HG03097 (cell line): Measurements from ENCODE around the gene SIAH2.

ENCODE experiments used
- ATAC-seq: cut with Tn5 transposase; IDR thresholded peaks from one replicate; pipeline ENCODE4 v1.9.1; 2021; ENCODE audit not compliant: unreplicated experiment, low FRiP score

Gene SIAH2

GRCh38 chr3:150749255-150749654 lies 13.7 kb downstream of the SIAH2 start:
- ATAC-seq, result no peak

DNA sequence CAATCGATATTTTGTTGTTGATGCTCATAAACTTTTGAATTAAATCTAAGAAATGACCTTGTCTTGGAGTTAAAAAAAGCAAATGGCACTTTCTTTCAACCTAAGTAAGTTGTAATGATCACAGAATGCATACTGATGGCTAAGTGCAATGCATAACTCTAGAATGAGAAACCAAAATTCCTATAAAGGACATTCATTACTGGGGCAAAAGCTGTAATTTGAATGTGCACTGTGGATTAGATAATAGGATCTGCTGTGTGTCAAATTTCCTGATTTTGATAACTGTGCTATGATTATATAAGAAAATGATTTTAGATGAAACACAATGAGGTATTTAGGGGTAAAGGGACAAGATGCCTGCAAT lies 14.3 kb downstream of the SIAH2 start:
- ATAC-seq, result no peak

DNA sequence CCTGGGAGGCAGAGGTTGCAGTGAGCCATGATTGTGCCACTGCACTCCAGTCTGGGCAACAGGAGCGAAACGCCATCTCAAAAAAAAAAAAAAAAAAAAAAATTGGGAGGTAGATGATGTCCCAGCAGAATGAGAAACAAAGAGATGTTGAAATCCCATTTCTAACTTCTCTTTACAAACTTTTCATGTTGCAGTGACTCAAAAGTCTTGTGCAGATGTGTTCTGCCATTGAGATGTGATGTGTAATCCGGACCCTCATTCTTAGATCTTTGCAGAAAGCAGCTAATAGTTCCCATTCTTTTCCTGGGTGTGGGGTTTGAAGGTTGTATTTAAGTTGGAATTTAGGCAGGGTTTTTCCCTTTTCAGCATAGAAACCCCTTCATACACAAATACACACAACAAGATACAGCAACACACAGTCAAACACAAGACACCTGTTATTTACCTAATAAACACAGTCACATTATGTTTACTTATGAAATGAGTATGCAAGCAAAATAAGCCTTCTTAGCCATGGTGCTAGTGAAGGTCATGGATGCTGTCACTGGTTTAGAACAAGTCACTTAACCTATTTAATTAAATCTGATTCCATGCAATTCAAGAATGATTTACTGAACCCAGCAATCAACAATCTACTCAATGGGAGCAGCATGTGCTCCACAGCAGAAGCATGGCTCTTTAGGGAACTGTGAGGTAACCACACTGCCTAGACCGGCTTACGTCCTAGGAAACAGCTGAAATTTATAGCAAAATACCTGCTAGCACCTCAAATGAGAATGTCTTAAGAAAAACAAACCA lies 14.9 kb downstream of the SIAH2 start:
- no peak for ATAC-seq

DNA sequence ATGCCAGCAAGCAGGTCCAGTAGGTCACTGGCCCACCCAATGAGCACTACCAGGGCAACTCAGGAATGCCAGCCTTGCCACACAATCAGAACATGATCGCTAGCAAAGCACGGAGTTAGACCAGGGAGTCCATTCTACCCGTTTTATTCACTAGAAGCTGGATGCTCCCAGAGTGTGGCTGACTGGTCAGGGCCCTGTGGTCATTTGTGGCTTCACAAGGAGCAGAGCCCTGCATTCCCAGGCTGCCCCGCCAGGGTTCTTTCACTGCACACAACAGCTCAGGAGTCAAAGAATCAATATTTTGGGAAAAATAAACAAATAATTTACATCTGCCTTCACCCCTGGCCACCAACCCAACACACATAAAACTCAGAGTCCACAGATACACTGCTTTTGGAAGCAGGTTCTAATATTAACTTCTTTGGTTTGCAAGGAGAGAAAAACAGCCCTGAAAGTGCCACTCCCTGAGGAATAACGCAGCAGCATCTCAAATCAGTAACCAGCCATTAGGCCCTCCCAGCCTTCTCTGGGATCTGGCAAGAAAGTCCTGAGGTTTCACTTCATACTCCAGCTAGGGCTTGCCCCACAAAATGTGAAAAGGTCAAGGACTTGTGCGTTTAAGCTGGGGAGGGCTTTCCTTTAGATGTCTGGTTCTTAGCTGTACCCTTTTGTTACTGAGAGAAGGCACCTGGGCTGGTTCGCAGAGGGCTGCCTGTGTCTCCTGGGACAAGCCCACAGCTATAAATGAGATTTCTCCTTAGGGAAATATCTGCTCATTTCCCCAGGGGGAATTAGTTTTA lies 16.0 kb downstream of the SIAH2 start:
- ATAC-seq, result no peak

GRCh38 chr3:150745832-150746231 lies 17.1 kb downstream of the SIAH2 start:
- no peak for ATAC-seq

DNA sequence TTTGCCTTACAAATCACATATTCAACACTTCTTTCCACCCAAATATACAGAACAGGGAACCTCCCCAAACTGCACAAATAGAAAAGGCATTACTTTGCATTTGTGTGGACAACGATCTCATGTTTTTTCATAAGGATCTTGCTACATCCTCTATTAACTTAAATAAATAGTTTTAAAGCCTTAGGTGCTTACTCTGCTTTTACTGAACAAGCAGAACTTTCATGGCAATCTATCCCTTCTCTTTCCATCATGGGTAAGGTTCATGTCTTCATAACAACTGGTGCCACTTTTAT lies 18.1 kb downstream of the SIAH2 start:
- no peak for ATAC-seq

DNA sequence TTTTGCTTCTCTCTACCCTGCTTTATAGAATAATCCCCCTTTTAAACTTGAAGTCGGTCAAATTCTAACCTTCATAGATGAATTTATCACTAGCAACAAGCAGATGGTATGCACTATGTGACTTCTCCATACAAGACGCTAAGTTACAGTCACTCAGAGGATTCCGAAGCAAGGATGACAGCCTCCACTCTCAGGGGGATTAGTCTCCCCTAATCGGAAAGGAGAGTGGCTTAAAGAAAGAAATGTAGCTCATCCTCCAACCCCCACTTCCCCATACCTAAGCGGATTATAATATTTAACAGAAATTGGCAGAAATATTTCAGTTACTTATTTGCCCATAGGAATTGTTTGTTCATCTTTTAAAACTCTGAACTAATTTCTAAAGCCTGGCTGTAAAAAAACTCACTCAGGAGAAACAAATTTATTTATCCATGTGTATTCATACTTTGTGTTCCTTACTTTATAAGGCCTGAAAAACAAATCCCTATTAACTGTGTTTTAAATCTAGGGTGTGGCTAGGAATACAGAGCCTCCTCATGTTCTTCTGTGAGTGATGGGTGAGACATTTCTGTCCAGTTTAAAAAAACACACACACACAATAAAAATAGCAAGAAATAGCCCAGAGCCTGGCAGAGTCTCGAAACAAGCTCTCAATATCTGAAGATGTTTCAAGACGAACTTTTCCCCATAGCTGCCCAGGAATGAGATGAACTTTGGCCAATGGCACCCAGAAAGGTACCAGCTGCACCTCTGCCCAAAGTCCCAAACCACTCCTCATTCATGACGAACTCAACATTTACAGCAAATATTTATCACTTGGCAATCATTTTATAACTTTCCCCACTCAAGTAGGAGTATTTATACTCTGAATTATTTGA lies 18.7 kb downstream of the SIAH2 start:
- no peak for ATAC-seq

- no peak for ATAC-seq
Observed at GRCh38 chr3:150743508-150743907, 19.5 kb downstream of the SIAH2 start.

- no peak for ATAC-seq
Observed at GRCh38 chr3:150742679-150743078, 20.3 kb downstream of the SIAH2 start.

GRCh38 chr3:150742141-150742523 lies 20.8 kb downstream of the SIAH2 start:
- ATAC-seq, result no peak

GRCh38 chr3:150741497-150742140 lies 21.4 kb downstream of the SIAH2 start:
- no peak for ATAC-seq

- no peak for ATAC-seq
Observed at GRCh38 chr3:150740733-150741496, 22.1 kb downstream of the SIAH2 start.

GRCh38 chr3:150739877-150740645 lies 22.9 kb downstream of the SIAH2 start:
- no peak for ATAC-seq

GRCh38 chr3:150739200-150739863 lies 23.6 kb downstream of the SIAH2 start:
- no peak for ATAC-seq

DNA sequence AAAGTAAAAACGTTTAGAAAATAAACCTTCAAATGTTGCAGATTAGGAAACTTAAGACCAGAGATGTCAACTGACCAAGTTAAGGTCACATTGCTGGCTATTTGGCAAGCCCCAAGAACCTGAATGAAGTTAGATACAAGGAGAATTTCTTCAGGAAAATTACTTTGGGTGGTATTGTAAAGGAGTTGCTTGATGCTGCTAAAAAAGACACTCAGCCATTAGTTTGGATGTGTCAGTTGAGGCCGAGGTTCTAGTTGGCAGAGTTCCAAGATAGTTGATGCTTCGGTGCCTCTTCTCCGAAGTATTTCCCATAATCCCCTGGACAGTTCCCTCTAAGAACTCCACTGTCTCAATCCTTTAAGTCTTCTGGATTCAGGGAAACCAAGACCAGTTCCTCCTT lies 24.3 kb downstream of the SIAH2 start:
- no peak for ATAC-seq

GRCh38 chr3:150737874-150738679 lies 24.9 kb downstream of the SIAH2 start:
- peak; percentile 34 for ATAC-seq

GRCh38 chr3:150736903-150737832 lies 25.8 kb downstream of the SIAH2 start:
- ATAC-seq, result no peak
